Subcutaneous adipose tissue (tissue), 4 donors: ENCODE measurements around the gene LIG1. TPM values are rescaled to one million over a fixed set of nuclear protein-coding genes. Genes with fewer than 3 reads are reported as not detected.

ENCODE experiments used
- CTCF ChIP-seq: fragments of 450-650 bp; IDR thresholded peaks from one replicate; pipeline ENCODE4 v1.5.1; 2016; ENCODE audit warnings: low read depth, mild to moderate bottlenecking, control low read depth, antibody characterized with exemption, moderate library complexity
- total RNA-seq, 4 donors: library from RNA; depleted of rRNA; stranded (reverse); fragments of >200 nt; gene quantifications; one replicate each; pipeline ENCODE4 v1.1.0, GENCODE V29; 2016

The LIG1 gene
- total RNA-seq, 4 donors from 2014 or later, result 2.3 to 22.0 (median 8.5) TPM

- no peak for TF ChIP-seq CTCF
Observed at GRCh38 chr19:48181505-48181904, 11.4 kb upstream of the LIG1 start.

- TF ChIP-seq CTCF, result no peak
Observed at GRCh38 chr19:48176226-48176625, 6.1 kb upstream of the LIG1 start.

GRCh38 chr19:48175578-48175977 lies 5.4 kb upstream of the LIG1 start:
- no peak for TF ChIP-seq CTCF

- TF ChIP-seq CTCF, result no peak
Observed at GRCh38 chr19:48174445-48175030, 4.4 kb upstream of the LIG1 start.

DNA sequence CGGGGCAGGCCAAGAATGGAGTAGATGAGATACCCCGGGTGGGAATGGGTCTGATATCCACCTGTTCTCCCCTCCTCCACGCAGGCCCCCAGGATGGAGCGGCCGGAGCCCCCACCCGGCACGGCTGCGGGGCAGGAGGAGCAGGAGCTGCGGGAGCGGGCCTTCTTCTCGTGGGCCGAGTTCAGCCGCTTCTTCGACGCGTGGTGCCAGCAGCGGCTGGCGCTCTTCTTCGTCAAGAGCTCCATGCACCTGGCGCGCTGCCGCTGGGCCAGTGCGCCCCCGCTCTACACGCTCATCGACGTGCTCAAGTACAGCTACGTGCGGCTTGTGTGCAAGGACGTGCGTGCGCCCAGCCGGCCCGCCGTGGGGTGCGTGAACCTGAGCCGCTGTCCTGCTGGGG lies 1.6 kb upstream of the LIG1 start:
- TF ChIP-seq CTCF, result no peak

DNA sequence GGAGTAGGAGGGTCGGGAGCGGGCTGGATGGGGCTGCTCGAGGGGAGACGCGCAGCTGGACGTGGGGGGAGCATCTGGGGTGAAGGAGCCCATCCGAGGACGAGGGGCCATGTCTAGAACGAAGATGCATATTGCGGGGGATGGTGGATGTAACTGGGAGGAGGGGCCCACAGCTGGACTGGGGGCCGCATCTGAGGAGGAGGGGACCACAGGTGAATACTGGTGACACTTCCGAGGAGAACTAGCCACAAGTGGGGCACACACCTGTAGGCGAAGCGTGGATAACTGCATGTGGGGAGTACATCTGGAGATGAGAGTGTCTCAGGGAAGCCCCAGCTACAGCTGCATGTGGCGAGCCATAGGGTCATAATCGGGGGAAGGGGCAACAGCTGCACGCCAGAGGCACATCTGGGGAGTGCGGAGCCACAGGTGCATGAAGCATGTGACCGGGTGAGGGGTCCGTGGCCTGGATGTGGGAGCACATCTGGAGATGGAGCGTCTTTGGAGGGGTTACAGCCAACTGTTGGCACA lies 738 bp upstream of the LIG1 start:
- TF ChIP-seq CTCF, result no peak

GRCh38 chr19:48169578-48169938 lies 586 bp downstream of the LIG1 start:
- TF ChIP-seq CTCF, result no peak
